Measurements from ENCODE around the gene RSU1. TPM values are rescaled to one million over a fixed set of nuclear protein-coding genes. Genes with fewer than 3 reads are reported as not detected.

RSU1 gene
- total RNA-seq, 1 donor, result 94.1 TPM

- DNase-seq (ENCODE audit: insufficient read length, low spot score, missing footprints), result no peak
- Histone ChIP-seq H3K9me3 (ENCODE audit: low read depth, low read length) (no peaks in the 10 kb centered on the region), H3K27ac (ENCODE audit: low read depth, low read length) (no peak overlapping the region), H3K4me2 (ENCODE audit: insufficient read depth, low read length) (no peak overlapping the region), H4K20me1 (ENCODE audit: insufficient read depth, low read length) (peaks cover 23% of the 10 kb centered on the region), H2AFZ (ENCODE audit: low read length) (no peak overlapping the region), H3K36me3 (ENCODE audit: insufficient read depth, low read length) (peaks cover under 1% of the 10 kb centered on the region), H3K79me2 (ENCODE audit: insufficient read depth, low read length) (peaks cover 38% of the 10 kb centered on the region), H3K4me3 (ENCODE audit: insufficient read depth, low read length) (no peak overlapping the region), H3K4me1 (ENCODE audit: insufficient read depth, low read length) (no peaks in the 10 kb centered on the region), H3K27me3 (ENCODE audit: insufficient read depth, low read length) (no peaks in the 10 kb centered on the region)
- TF ChIP-seq CTCF (IDR thresholded peaks at IDR 0.05; ENCODE audit: extremely low read depth, low read depth, low read length), result no peak
Observed at GRCh38 chr10:16769331-16769730, 47.9 kb downstream of the RSU1 start.

- peaks cover 38% of the 10 kb centered on the region for H3K79me2 ChIP-seq (ENCODE audit: insufficient read depth, low read length)
- H3K27ac ChIP-seq (ENCODE audit: low read depth, low read length), result no peak overlapping the region
- TF ChIP-seq CTCF (IDR thresholded peaks at IDR 0.05; ENCODE audit: extremely low read depth, low read depth, low read length), result no peak
- H3K4me2 ChIP-seq (ENCODE audit: insufficient read depth, low read length), result no peak overlapping the region
- H3K4me1 ChIP-seq (ENCODE audit: insufficient read depth, low read length), result no peaks in the 10 kb centered on the region
- no peaks in the 10 kb centered on the region for H3K27me3 ChIP-seq (ENCODE audit: insufficient read depth, low read length)
- DNase-seq (ENCODE audit: insufficient read length, low spot score, missing footprints), result no peak
- peaks cover 23% of the 10 kb centered on the region for H4K20me1 ChIP-seq (ENCODE audit: insufficient read depth, low read length)
- no peak overlapping the region for H2AFZ ChIP-seq (ENCODE audit: low read length)
- no peak overlapping the region for H3K4me3 ChIP-seq (ENCODE audit: insufficient read depth, low read length)
- H3K36me3 ChIP-seq (ENCODE audit: insufficient read depth, low read length), result peaks cover 5% of the 10 kb centered on the region
- H3K9me3 ChIP-seq (ENCODE audit: low read depth, low read length), result no peaks in the 10 kb centered on the region
Observed at GRCh38 chr10:16768702-16769101, 48.5 kb downstream of the RSU1 start.

GRCh38 chr10:16765509-16766375 is 51.5 kb downstream of the RSU1 start:
- DNase-seq (ENCODE audit: insufficient read length, low spot score, missing footprints), result peak; percentile 18
- H3K9me3 ChIP-seq (ENCODE audit: low read depth, low read length), result no peaks in the 10 kb centered on the region
- no peaks in the 10 kb centered on the region for H3K27me3 ChIP-seq (ENCODE audit: insufficient read depth, low read length)
- H3K4me2 ChIP-seq (ENCODE audit: insufficient read depth, low read length), result no peak overlapping the region
- no peak overlapping the region for H3K27ac ChIP-seq (ENCODE audit: low read depth, low read length)
- no peaks in the 10 kb centered on the region for H3K4me1 ChIP-seq (ENCODE audit: insufficient read depth, low read length)
- H3K79me2 ChIP-seq (ENCODE audit: insufficient read depth, low read length), result peaks cover 25% of the 10 kb centered on the region
- no peak for TF ChIP-seq CTCF (IDR thresholded peaks at IDR 0.05; ENCODE audit: extremely low read depth, low read depth, low read length)
- H2AFZ ChIP-seq (ENCODE audit: low read length), result no peak overlapping the region
- H4K20me1 ChIP-seq (ENCODE audit: insufficient read depth, low read length), result peaks cover 16% of the 10 kb centered on the region
- peaks cover 7% of the 10 kb centered on the region for H3K36me3 ChIP-seq (ENCODE audit: insufficient read depth, low read length)
- H3K4me3 ChIP-seq (ENCODE audit: insufficient read depth, low read length), result no peak overlapping the region

DNA sequence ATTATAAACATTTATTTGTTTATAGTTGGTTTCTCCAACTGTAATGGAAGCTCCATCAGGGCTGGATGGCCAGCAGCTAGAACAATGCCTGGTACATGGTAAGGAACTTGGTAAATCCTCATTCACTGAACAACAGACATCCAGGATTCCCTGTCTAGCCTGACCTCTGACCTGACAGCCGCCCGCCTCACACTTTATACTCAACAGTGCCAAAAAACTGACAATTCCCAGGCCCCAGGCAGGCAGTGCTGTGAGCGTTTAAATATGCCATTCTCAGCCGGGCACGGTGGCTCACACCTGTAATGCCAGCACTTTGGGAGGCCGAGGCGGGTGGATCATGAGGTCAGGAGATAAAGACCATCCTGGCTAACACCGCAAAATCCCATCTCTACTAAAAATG is 55.9 kb downstream of the RSU1 start:
- no peaks in the 10 kb centered on the region for H3K9me3 ChIP-seq (ENCODE audit: low read depth, low read length)
- H3K4me3 ChIP-seq (ENCODE audit: insufficient read depth, low read length), result no peak overlapping the region
- DNase-seq (ENCODE audit: insufficient read length, low spot score, missing footprints), result no peak
- peaks cover 13% of the 10 kb centered on the region for H4K20me1 ChIP-seq (ENCODE audit: insufficient read depth, low read length)
- TF ChIP-seq CTCF (IDR thresholded peaks at IDR 0.05; ENCODE audit: extremely low read depth, low read depth, low read length), result no peak
- no peak overlapping the region for H2AFZ ChIP-seq (ENCODE audit: low read length)
- no peaks in the 10 kb centered on the region for H3K27me3 ChIP-seq (ENCODE audit: insufficient read depth, low read length)
- H3K4me2 ChIP-seq (ENCODE audit: insufficient read depth, low read length), result no peak overlapping the region
- peaks cover 2% of the 10 kb centered on the region for H3K4me1 ChIP-seq (ENCODE audit: insufficient read depth, low read length)
- peaks cover 7% of the 10 kb centered on the region for H3K36me3 ChIP-seq (ENCODE audit: insufficient read depth, low read length)
- H3K27ac ChIP-seq (ENCODE audit: low read depth, low read length), result no peak overlapping the region
- peaks cover 4% of the 10 kb centered on the region for H3K79me2 ChIP-seq (ENCODE audit: insufficient read depth, low read length)
